Activated CD8-positive, alpha-beta memory T cell treated with anti-CD3 and anti-CD28 coated beads for 4 hours (primary cell): Measurements from ENCODE around the gene RNASE12.
"Not testable (repeated sequence)": the region's sequence is repeated elsewhere in the genome, so short reads cannot be mapped to it uniquely, and the experiment has no call there.

Experiments
- DNase-seq, 2 donors: peaks; one replicate each; pipeline ENCODE4 v3.0.0-alpha.2; 2020; ENCODE audit warnings: low read depth in 2 of 2

The RNASE12 gene, protein sequence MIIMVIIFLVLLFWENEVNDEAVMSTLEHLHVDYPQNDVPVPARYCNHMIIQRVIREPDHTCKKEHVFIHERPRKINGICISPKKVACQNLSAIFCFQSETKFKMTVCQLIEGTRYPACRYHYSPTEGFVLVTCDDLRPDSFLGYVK

DNA sequence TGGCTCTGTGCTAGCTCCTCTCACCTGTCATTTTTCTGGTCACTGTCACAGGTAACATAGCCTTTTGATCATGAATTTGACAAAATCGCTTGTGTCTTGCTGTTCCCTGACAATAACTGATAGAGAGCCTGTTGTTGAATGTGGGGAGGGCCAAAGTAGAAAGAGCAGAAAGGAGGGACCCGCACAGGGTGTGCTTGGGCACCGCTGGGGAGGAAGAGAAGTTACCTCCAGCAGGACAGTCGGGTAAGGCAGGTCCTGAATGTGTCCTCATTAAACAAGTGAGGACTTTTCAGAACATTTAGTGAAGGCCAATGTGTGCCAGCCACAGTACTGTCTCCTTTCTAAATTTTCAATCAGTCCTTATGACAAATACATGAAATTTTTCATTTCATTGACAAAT is at the start of gene RNASE12:
RNASE12 (minus strand) TSS at position 142 of the 400 bp plus-strand sequence. CDS start 653 bp downstream, outside the sequence.
- DNase-seq, result no peak

DNA sequence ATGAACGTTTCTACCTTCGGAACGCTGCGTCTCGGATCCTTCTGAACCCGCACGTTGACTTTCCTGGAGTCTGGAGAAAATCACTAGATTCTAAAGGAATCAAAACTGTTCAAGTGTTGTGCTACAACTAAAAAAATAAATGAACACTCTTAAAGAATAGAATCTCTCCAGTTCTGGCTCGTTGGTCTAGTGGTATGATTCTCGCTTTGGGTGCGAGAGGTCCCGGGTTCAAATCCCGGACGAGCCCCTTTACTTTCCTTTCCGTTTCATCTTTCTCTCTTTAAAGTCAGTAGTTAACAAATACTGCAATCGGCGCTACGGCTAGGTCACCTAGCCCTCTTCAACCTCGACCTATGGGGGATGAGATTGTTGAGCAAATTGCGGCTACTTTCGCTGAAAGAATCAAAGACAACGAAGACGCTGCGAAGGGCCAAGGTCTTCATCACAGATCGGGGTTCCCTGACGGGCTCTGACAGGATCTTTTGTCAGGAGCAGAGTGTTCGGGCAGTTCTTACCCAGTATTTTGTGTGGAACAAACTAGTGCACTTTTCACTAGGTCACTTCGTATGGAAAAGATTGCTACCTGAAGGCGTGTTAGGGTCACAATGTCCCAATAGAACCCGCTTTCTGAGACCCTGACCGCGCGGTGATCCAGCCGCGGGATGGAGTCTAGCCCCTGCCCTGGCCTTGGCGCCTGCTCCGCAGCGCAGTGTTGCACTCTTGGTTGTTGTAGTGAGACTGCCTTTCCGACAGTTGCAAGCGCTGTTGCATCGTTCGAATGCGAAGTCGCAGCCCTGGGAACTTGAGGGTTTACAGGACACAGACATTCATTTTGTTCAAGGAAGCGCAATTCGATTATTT is 41.9 kb upstream of the RNASE12 start:
- DNase-seq, result no peak

DNA sequence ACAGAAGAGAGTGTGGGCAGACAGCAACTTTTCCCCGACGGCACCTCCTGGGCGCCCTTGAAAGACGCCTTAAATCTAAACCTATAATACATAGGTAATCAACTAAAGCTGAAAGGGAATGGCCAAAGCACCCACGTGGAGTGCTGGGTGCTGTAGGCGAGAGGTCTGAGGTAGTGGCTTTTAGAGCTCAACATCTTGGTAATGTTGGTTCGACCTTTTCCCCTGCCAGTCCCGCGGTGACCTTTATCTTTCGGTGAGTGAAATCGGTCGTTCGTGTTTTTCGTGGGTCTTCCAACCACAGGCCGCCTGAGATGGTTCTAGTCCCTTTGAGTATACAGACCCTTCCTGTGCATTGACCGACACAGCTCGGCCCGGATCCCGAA is 41.3 kb upstream of the RNASE12 start:
- no peak for DNase-seq

DNA sequence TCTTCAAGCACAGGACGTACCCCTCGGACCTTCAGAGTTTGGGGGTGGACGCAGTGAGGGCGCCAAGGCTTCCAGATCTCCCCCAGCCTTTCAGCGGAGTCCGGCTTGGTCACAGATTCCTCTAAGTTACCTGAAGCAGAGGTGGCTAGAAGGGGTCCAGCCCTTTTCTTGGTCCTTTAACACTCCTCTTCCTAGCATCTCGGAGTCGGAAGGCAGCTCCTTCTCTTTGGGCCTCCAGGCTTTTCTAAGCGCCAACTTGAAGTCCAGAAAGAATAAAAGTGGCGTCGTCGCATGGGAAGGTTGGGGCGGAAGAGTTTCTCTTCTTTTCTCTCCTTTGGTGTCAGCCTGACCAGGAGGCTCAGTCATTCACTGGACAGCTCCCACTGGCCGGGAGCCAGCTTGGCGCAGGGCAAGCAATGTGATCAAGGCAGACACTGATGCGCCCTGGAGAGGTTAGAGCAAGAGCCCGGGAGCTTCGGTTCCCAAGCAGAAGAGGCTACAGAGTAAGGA is 40.8 kb upstream of the RNASE12 start:
- DNase-seq, result no peak

DNA sequence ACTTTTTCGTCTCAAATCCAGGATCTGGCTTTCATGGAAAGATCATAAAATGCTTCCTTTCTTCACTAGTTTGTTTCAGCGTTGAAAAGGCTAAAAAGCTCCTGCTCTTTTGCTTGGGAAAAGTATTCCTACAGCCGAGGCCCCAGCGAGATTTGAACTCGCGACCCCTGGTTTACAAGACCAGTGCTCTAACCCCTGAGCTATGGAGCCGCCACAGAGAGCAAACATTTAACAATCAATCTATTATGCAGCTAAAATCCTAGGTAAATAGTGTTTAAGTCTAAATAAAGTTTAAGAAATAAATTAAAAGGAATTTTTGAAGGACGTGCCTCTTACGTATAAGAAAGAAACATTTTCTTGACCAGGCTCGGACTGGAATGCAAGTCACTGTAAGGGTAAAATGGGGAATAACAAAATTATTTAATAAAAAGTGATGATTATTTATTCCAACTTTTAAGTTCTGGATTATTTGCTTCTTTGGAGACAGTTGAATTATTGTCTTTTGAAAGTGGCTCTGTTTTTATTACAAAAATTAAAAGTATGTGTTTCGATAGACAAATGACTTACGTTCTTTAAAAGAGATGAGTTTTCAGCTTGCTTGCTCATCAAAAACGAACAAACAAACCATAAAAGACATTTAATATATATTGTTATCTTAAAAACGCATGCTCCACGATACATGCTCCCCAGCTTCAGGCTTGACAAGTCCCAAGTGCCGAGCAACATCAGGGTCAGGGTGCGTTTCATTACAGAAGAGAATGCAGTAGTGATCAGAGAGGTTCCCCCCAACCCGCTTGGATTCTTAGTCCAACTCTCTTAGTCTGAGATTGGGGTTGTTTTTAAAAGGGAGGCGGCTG is 40.1 kb upstream of the RNASE12 start:
- DNase-seq, result no peak

DNA sequence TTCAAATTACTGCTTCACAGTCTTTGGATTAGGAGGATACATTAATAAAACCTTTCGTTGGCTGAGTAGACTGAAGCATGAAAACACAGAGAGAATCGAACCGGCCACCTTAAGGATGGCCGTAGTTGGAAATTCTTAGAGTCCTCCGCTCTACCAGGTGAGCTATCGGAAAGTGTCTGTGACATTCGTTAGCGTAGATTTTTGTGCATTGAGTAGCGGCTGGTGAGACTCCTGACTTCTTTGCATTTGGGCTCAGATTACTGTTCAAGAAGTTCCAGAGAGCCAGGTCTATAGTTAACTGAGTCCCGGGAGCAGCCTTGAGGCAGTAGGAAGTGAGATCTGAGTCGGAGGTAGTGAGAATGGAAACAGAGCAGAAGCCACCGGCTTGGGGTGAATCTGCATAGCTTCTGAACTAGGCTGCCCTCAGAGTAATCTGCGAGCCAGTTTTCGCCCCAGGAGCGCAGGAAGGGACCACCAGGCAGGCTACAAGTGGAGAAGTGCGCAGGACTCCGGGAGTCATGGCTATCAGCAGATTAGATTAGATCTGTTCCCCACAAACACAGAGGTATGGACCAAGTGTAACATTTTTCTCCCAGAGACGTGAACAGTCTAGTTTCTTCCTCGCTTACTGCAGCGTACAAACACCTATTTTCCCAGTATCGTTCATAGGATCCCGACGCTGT is 39.3 kb upstream of the RNASE12 start:
- no peak for DNase-seq

DNA sequence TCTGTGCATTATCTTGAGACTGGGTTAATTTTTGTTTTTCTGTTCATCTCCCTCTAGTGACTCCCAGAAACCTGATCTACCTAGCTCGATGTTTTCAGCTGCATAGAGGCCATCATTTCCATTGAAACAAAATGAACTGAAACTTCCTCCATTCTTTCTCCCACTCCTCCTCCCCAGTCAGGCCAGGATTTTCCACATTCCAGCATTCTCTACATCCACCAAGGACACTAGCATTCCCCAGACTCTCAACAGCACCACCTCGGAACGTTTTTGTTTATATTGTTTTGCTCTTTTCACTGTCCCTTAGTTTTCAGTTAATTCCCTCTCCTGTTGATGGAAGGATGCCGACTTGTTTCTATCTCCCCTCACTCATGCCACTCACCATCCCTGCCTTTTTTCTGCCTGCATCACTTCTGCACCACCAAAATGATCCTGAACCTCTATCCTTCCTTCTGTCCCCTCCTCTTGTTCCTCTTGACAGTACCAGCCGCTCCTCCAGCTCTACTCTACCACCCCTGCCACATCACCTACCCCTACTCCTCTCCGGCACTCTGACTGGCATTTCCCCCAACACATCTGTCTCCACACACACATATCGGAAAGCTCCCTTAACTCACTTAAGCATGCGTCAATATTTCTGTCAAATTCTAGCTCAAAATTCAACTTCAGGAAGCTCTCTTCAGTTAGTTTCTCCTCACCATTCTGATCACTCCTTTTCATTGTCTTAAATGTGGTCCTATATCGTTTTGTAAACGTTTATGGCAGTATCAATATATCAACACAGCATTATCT is 37.1 kb upstream of the RNASE12 start:
- DNase-seq, result no peak

DNA sequence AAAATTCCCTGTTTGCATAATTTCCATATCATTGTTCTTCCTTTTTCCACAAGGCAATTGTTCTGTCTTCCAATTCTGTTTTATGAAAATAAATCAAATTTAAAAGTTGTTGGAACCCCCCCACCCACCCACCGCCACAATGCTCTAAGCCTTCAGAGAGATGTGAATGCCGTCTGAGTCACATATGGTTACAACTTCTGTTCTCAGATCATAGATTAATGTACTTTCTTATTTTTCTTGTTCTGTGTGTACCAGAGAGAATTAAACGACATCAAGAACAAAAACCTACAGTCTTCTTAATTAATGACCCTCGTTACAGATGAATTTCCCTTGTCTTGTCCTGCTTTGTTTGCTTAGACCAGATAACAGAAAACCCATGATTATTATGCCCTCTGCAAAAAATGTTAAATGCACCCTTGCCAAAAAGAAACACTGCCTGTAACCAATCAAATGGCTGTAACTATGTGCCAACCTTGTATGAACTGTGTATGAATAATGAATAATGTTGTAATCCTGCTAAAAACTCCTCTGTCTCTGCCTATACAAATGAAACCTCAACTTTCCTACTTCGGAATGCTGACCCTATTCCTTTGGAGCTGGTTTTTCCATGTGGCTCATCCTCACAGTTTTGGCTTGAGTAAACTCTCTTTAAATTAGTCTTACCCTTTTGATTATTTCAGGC is 36.3 kb upstream of the RNASE12 start:
- DNase-seq, result no peak

DNA sequence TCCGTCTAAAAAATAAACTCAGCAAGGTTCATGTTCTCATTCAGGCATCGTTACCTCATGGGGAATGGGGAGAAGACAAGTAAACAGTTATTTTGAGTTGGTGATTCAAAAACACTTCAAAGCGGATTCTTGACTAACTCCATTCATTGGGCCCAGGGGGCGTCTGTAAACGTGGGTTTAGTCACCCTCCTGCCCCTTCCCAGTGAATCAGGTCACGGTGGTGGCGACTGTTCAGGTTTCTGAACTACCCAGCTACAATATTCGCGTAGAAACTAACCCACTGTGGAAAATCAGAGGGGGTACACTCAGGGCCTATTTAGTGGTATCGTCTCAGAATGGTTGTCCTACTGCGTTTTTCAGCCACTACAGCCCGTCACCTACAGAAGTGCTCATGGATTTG is 35.1 kb upstream of the RNASE12 start:
- DNase-seq, result no peak

DNA sequence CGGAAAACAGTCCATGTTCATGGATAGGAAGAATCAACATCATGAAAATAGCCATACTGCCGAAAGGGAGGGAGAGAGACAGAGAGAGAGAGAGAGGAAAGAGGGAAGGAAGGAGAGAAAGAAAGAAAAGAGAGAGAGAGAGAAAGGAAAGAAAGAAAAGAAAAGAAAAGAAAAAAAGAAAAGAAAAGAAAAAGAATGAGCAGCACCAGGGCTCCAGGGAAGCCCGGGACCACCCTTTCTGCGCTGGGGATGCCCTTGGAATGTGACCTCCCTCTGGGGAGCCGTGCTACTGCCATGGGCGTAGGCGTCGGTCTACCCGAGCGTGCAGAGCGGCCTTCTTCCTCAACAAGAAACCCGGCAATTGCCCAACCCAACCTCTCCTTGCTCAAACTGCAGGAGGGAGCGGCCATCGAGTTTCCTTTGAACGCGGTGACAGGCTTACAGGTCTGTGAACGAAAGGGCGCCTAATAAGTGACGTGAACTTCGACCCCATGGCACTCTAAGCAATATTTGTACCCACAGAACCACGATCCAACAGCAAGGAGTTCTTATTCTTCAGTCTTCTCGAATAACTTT is 33.4 kb upstream of the RNASE12 start:
- no peak for DNase-seq

DNA sequence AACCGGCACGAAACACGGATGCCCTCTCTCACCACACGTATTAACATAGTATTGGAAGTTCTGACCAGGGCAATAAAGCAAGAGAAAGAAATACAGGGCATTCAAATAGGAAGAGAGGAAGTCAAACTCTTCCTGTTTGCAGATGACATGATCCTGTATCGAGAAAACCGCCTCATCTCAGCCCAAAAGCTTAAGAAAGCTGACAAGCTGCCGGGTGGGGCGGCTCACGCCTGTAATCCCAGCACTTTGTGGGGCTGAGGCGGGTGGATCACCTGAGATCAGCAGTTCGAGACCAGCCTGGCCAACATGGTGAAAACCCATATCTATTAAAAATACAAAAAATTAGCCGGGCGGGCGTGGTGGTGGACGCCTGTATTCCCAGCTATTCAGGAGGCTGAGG is 32.6 kb upstream of the RNASE12 start:
- DNase-seq, result no peak

DNA sequence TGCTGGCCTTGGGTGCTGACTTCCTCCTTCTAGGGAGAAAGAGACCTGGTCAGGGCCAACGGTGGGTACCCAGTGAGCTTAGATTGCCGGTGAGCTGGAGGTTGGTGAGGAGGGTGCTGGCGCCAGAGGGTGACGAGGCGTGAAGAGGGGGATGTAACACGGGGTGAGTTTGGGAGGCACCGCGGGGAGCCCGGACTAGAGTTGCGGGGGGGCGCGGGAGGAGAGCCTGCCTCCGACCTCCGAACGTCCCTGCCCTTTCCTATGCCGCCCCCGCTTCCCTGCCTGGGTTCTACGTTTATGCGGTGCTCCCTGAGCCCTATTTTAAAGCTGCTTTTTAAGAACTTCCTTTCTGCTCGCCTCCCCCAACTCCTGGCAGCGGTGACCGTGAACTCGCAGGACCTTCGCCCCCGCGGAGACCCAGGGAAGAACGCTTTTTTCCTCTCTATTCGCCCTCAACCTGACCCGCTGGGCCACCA is 31.7 kb upstream of the RNASE12 start:
- no peak for DNase-seq

DNA sequence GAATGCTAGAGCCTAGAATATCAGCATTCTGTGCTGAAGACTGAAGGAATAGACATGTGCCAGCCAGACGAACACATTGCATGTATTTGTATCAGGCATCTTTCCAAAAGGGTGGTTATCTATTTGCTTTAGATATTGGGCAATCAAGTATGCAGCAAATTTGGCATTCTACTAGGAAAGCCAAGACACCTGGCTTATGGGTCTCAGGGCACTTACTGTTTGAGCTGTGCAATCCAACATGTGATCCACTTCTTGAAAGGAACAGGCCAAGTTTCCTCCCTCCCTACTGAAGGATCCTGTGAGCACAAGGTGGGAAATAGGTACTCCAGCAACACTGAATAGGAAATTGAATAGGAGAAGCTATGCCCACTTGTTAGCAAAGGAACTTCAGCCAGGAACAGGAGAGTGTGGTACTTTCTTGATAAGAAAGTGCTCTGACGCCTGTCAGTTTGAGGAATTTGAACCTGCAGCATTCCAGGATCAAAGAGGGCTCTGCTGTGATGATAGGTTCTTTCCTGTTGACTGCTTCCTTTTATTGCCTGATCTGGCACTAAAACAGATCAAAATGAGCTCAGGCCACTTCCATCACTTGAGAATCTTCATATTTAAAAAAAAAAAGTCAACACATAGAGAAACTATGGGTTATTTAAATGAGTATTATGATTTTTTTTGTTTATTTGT is 29.8 kb upstream of the RNASE12 start:
- DNase-seq, result no peak

DNA sequence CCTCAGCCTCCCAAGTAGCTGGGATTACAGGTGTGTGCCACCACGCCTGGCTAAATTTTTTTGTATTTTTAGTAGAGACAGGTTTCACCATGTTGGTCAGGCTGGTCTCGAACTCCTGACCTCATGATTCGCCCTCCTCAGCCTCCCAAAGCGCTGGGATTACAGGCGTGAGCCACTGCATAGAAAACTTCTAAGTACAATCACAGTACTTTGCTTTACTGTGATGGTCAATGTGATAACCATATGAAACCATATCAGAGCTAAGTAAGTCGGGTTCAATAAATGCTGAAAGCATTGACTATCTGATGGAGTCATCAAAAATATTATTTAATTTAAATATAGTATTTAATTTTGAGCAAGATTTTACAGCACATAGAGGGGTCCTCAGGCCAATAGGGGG is 28.5 kb upstream of the RNASE12 start:
- not testable (repeated sequence) for DNase-seq

DNA sequence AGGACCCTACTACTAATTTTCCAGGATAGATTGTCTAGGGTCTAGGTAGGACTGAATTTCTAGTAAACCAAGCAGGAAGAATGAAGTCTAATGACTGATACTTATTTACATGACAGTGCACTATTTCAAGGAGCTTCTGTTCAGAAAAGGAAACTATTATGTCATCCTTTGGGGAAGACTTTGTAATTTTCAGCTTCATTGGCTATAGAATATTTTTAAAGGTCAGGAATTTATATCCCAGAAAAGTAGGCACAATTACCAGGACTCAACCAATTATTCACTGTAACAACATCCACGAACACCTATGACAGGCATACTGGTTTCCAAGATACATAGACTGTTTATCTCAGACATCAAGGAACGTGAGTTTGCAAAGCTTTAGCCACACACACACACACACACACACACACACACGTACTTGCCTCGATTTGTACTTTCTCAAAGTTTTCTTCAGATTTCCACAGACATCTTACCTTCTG is 27.1 kb upstream of the RNASE12 start:
- DNase-seq, result no peak

DNA sequence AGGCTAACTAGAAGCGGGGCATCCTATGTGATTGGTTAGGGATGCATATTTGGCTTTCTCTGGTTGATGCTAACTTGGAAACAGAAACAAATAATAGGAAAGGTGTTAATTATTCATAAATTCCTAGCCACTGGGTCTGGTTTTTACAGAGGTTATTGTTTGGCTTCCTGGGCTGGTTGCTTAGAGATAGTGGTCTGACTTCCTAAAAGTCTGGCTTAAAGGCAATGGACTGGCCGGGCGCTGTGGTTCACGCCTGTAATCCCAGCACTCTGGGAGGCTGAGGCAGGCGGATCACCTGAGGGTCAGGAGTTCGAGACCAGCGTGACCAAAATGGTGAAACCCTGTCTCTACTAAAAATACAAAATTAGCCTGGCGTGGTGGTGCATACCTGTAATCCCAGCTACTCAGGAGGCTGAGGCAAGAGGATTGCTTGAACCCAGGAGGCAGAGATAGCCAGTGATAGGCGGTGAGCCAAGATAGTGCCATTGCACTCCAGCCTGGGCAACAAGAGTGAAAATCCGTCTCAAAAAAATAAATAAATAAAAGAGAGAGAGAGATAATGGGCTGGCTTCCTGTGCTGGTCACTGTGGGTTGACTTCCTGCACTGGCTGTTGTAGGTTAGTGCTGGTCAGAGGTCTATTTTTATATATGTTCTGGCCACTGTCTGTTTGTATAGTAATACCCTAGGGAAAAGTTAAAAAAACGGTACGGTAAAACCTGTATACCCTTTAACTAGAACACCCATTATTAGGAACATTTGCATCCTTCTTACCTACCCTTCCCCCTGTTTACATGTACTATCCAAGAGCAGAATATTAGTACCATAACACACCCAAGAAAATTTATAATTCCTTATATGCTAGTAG is 26.2 kb upstream of the RNASE12 start:
- DNase-seq, result no peak

DNA sequence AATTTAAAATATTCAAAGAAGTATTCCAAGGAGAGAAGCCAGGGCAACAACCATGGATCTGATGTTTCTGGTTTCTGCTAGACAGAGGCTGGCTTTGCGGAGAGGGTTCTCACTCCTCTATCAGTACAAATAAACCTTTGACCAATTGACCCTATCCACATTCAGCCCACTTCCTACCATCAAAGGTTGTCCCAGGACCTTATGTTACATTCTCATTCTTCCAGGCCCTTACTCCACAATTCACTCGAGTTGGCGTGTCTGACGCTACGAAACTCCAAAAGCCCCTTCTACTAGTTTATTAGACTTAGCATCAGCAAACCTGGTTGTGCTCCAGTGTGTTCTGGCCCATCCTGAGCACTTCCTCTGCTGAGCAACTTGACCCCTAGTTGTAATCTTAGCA is 24.8 kb upstream of the RNASE12 start:
- DNase-seq, result no peak
